GM19328 (cell line): ENCODE data around the gene C16orf96.
A peak's percentile ranks its signal among the peaks of the same experiment; 100 is the strongest.

Experiments
- ATAC-seq: cut with Tn5 transposase; IDR thresholded peaks from one replicate; pipeline ENCODE4 v1.9.1; 2021; ENCODE audit warnings: mild to moderate bottlenecking, moderate library complexity; ENCODE audit not compliant: unreplicated experiment

Gene C16orf96

GRCh38 chr16:4599037-4599436, 42.9 kb downstream of the C16orf96 start:
- no peak for ATAC-seq

GRCh38 chr16:4599545-4599944, 43.4 kb downstream of the C16orf96 start:
- no peak for ATAC-seq

GRCh38 chr16:4601036-4601863, 45.1 kb downstream of the C16orf96 start:
- no peak for ATAC-seq

DNA sequence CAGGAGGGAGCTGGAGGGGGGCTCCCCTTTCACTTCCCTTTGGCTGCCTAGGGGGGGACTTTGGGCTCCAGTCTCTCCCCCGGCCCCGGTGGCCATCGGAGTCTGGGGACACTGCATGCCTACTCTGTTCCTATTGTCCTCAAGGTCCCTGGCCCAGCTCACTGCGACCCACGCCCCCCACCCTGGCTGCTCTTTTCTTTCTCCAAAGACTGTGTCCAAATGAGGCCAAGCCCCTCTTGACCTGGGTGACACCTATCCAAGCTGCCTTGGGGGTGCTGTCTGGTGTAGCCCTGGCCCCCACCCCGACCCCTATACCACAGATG, 45.7 kb downstream of the C16orf96 start:
- no peak for ATAC-seq

- ATAC-seq = no peak
These were observed 46.2 kb downstream of the C16orf96 start for GRCh38 chr16:4602331-4602730.

- ATAC-seq = no peak
These were observed 47.6 kb downstream of the C16orf96 start for GRCh38 chr16:4603624-4604170.

DNA sequence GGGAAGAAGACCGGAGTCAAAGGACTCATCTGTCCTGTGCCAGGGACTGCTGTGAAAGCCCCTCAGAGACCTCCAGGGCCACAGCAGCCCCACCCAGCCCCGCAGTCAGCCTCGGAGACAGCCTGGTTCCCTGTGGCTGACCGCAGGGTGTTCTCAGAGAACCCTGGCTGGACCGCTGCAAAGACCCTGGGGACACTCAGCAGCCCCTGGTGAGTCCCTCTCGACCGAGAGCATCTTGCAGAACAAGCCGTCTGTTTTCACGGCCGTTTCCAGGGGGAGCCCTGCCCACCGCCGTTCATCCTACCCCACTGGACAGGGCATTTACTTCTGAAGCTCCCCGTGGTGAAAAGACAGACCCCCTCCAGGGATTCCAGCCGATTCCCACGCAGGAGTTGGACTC, 48.3 kb downstream of the C16orf96 start:
- ATAC-seq = no peak

GRCh38 chr16:4606354-4606753, 50.2 kb downstream of the C16orf96 start:
- ATAC-seq = no peak

- ATAC-seq = no peak
These were observed 51.9 kb downstream of the C16orf96 start for GRCh38 chr16:4607841-4608703.

DNA sequence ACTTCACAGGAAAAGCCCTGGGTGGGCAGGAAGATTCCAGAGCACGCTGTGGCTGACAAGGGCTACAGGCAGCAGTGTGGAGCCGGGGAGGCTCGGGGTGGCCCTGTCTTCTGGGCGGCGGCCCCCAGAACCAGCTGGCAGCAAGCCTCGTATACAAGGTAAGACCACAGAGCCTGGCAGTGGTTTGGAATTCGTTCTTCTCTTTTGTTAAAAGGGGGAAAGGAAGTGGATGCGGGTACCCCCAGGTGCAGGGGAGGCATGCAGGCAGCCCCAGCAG, 52.5 kb downstream of the C16orf96 start:
- ATAC-seq = no peak

GRCh38 chr16:4609200-4610010, 53.3 kb downstream of the C16orf96 start:
- ATAC-seq = no peak

- ATAC-seq = no peak
These were observed 54.2 kb downstream of the C16orf96 start for GRCh38 chr16:4610011-4611005.

DNA sequence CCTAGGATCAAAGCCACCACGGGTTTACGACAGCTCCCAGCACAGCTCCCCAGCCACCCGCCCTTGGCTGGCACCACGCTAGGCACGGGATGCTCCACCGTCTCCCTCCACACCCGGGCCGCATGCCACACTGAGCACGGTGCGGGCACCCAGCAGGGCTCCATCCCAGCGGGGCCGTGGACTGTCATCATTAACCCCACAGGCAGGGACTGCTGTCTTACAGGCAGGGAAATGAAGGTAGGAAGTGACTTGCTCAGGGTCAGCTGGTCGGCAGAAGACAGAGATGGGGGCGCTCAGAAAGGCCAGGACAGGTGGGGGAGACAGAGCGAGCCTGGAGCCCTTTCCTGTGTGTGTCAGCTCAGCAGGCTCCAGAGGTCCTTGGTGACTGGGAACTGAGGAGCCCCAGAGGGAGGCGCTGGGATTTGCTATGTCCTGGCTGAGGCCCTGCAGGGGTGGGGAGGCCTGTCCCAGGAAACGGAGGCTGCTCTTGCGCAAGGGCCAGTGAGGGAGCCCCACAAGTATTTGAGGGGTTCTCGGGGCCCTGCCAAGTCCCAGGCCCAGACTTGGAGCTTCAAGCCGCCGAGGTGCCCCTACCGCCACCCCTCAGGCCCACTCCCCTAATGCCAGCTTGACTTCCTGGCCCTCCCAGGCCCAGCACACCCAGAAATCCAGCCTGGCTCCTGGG, 55.3 kb downstream of the C16orf96 start:
- no peak for ATAC-seq

DNA sequence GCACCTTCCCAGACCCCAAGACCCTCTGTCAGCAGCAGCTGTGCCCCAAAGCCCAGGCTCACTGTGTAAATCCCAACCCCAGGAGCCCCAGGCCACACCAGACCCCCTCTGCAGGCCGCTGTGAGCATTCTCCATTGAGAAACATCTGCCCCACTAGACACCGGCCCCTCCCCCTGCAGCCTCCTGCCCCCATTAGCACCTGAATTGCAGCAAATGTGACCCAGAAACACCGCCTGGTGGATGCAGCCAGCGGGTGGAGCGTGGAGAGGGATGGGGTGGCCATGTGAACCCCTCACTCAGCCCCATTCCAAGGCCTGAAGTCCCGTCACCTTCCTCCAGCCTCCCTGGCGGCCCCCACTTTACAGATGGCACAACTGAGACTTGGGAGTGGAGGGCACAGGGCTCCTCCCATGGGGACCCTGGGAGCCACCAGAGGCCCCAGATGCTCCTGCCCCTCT, 56.4 kb downstream of the C16orf96 start:
- no peak for ATAC-seq

DNA sequence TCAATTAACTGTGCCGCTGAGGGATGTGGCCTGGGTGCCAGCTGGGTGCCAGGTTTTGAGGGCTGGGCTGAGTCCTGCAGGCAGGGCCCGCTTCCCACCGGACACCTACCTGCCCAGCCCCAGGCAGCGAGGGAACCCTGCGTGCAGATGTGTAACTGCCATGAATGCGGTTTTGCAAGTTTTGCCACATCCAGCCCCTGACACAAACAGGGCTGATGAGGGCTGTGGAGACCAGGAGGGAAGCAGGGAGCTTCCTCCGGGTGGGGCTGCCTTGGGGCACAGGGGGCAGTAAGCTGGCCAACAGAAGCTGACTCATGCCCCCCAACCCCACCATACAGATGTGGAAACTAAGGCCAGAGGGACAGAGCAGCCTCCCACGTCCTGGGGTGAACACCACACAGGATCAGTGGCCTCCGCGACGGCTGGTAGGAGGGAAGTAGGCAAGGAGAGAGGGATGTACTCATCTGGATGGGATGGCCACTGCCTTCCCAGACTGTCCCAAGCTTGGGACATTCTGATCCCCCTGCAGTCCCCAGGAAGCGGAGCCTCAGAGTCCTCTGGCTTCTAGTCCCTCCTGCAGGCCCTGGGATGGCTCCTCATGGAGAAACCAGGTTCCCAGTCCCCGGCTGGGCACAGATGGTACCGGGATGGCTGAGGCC, 57.0 kb downstream of the C16orf96 start:
- no peak for ATAC-seq

GRCh38 chr16:4613636-4614570, 57.8 kb downstream of the C16orf96 start:
- no peak for ATAC-seq

DNA sequence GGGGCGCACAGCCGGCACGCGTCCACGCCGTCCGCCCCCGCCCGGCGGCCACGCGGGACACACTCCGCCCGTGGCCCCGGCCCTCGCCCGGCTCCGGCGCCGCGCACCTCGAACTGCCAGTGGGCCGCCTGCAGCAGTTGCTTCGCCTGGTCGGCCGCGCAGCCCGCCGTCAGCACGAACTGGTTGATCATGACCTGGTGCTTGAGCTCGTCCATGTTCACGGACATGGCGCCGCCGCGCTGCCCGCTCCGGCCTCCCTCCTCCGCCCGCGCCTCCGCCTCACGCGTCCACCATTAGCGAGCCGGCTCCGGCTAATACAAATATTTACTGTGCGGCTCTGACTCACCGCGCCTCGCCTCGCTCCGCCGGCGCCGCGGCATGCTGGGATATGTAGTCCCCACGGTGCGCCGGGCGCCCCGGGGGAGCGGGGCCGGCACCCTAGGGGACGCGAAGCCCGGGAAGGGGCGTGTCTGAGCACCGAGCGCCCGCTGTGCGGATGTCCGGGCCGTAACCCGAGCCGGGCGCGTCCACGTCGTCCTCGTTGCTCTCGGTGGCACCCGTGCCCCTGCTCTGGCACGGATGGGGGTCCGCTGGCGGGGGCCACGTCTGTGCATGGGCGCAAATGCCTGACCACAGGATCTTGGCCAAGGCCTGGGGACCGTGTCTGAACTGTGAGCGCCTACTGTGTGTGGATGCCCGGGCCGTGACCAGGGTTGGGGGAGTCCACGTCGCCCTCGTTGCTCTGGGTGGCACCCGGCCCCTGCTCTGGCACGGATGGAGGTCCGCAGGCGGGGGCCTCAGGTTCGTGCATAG, 58.6 kb downstream of the C16orf96 start, which contains the start of gene UBALD1:
TSS of gene UBALD1 (minus strand) at position 318 of the 813 bp plus-strand sequence. CDS start at position 227, 91 bp downstream.
- ATAC-seq = peak; percentile 57
